ENCODE data around the gene MBD3.

The MBD3 gene

GRCh38 chr19:1619094-1619439, 26.4 kb upstream of the MBD3 start:
- Histone ChIP-seq H3K27me3 (ENCODE audit: insufficient read depth, low read depth) (no peaks in the 10 kb centered on the region), H4K20me1 (ENCODE audit: insufficient read depth) (no peaks in the 10 kb centered on the region), H3K4me1 (ENCODE audit: low read depth, poor library complexity, severe bottlenecking) (no peaks in the 10 kb centered on the region), H3K9ac (no peak overlapping the region), H3K4me3 (IDR thresholded peaks at IDR 0.05; ENCODE audit: insufficient read depth, low read depth, low read length) (no peak overlapping the region), H2AFZ (ENCODE audit: low read depth) (no peak overlapping the region), H3K36me3 (ENCODE audit: insufficient read depth) (no peaks in the 10 kb centered on the region), H3K79me2 (ENCODE audit: insufficient read depth, low read depth) (no peaks in the 10 kb centered on the region), H3K27ac (no peak overlapping the region), H3K4me2 (no peak overlapping the region)
- TF ChIP-seq, protein P1, sequence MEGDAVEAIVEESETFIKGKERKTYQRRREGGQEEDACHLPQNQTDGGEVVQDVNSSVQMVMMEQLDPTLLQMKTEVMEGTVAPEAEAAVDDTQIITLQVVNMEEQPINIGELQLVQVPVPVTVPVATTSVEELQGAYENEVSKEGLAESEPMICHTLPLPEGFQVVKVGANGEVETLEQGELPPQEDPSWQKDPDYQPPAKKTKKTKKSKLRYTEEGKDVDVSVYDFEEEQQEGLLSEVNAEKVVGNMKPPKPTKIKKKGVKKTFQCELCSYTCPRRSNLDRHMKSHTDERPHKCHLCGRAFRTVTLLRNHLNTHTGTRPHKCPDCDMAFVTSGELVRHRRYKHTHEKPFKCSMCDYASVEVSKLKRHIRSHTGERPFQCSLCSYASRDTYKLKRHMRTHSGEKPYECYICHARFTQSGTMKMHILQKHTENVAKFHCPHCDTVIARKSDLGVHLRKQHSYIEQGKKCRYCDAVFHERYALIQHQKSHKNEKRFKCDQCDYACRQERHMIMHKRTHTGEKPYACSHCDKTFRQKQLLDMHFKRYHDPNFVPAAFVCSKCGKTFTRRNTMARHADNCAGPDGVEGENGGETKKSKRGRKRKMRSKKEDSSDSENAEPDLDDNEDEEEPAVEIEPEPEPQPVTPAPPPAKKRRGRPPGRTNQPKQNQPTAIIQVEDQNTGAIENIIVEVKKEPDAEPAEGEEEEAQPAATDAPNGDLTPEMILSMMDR (conservative IDR thresholded peaks at IDR 0.05; ENCODE audit: low read depth, low read length), result no peak

- no peak overlapping the region for H3K27ac ChIP-seq
- H2AFZ ChIP-seq (ENCODE audit: low read depth), result no peak overlapping the region
- H3K36me3 ChIP-seq (ENCODE audit: insufficient read depth), result no peaks in the 10 kb centered on the region
- H3K79me2 ChIP-seq (ENCODE audit: insufficient read depth, low read depth), result no peaks in the 10 kb centered on the region
- no peak overlapping the region for H3K4me3 ChIP-seq (IDR thresholded peaks at IDR 0.05; ENCODE audit: insufficient read depth, low read depth, low read length)
- no peak overlapping the region for H3K9ac ChIP-seq
- H3K4me2 ChIP-seq, result no peak overlapping the region
- TF ChIP-seq, protein P1 (conservative IDR thresholded peaks at IDR 0.05; ENCODE audit: low read depth, low read length), result peak; percentile 45
- H4K20me1 ChIP-seq (ENCODE audit: insufficient read depth), result no peaks in the 10 kb centered on the region
- H3K4me1 ChIP-seq (ENCODE audit: low read depth, poor library complexity, severe bottlenecking), result no peaks in the 10 kb centered on the region
- no peaks in the 10 kb centered on the region for H3K27me3 ChIP-seq (ENCODE audit: insufficient read depth, low read depth)
Observed at GRCh38 chr19:1618157-1619093, 25.8 kb upstream of the MBD3 start.

DNA sequence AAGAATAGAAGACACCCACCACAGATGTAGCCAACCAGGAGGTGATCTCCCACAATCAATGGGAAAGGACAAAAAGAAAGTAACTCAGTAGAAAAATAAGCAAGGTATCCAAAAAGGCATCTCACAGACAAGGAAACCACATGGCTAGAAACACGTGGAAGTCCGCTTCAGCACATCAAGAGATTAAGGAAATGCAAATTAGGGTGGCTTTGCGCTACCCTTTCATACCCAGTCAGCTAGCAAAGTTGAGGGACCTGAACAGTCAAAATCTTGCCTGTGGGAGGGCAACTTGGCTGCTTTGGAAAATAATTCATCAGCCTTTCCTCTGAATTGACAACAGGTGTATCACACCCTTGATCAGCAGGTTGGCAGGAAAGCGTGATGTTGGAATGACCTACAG, 24.2 kb upstream of the MBD3 start:
- no peaks in the 10 kb centered on the region for H3K27me3 ChIP-seq (ENCODE audit: insufficient read depth, low read depth)
- H2AFZ ChIP-seq (ENCODE audit: low read depth), result no peak overlapping the region
- H3K4me3 ChIP-seq (IDR thresholded peaks at IDR 0.05; ENCODE audit: insufficient read depth, low read depth, low read length), result no peak overlapping the region
- no peak overlapping the region for H3K27ac ChIP-seq
- no peaks in the 10 kb centered on the region for H3K4me1 ChIP-seq (ENCODE audit: low read depth, poor library complexity, severe bottlenecking)
- no peaks in the 10 kb centered on the region for H3K79me2 ChIP-seq (ENCODE audit: insufficient read depth, low read depth)
- no peaks in the 10 kb centered on the region for H3K36me3 ChIP-seq (ENCODE audit: insufficient read depth)
- H3K4me2 ChIP-seq, result no peak overlapping the region
- no peak overlapping the region for H3K9ac ChIP-seq
- no peaks in the 10 kb centered on the region for H4K20me1 ChIP-seq (ENCODE audit: insufficient read depth)
- TF ChIP-seq, protein P1 (conservative IDR thresholded peaks at IDR 0.05; ENCODE audit: low read depth, low read length), result no peak

- Histone ChIP-seq H3K4me3 (IDR thresholded peaks at IDR 0.05; ENCODE audit: insufficient read depth, low read depth, low read length) (no peak overlapping the region), H3K9ac (no peak overlapping the region), H3K4me2 (no peak overlapping the region), H3K36me3 (ENCODE audit: insufficient read depth) (no peaks in the 10 kb centered on the region), H3K79me2 (ENCODE audit: insufficient read depth, low read depth) (no peaks in the 10 kb centered on the region), H2AFZ (ENCODE audit: low read depth) (no peak overlapping the region), H4K20me1 (ENCODE audit: insufficient read depth) (no peaks in the 10 kb centered on the region), H3K27me3 (ENCODE audit: insufficient read depth, low read depth) (no peaks in the 10 kb centered on the region), H3K4me1 (ENCODE audit: low read depth, poor library complexity, severe bottlenecking) (no peaks in the 10 kb centered on the region), H3K27ac (no peak overlapping the region)
- TF ChIP-seq, protein P1 (conservative IDR thresholded peaks at IDR 0.05; ENCODE audit: low read depth, low read length), result no peak
Observed at GRCh38 chr19:1616396-1616795, 23.7 kb upstream of the MBD3 start.

All from KMS-11 (cell line).